Epithelial cell of esophagus (primary cell): ENCODE results near the gene KDM4C.
A peak's percentile ranks its signal among the peaks of the same experiment; 100 is the strongest.

ENCODE experiments used
- DNase-seq: peaks from one replicate; pipeline ENCODE4 v3.0.0; 2010; ENCODE audit warnings: low read depth
- H3K4me3 ChIP-seq: 2 replicates; pipeline ENCODE4 v1.5.1; 2011; ENCODE audit warnings: mild to moderate bottlenecking, low read length, control low read depth
- CTCF ChIP-seq: IDR thresholded peaks from 2 replicates; pipeline ENCODE4 v1.5.1; 2011; ENCODE audit warnings: low read depth, mild to moderate bottlenecking, low read length, control low read depth, inconsistent platforms; ENCODE audit not compliant: insufficient read depth; ENCODE audit errors: missing control alignments

The KDM4C gene

GRCh38 chr9:6877671-6878161, 119.9 kb downstream of the KDM4C start:
- H3K4me3 ChIP-seq: no peak overlapping the region
- DNase-seq: peak; percentile 64
- TF ChIP-seq CTCF: no peak

- TF ChIP-seq CTCF: no peak
- no peak overlapping the region for H3K4me3 ChIP-seq
- no peak for DNase-seq
These were observed 122.9 kb downstream of the KDM4C start for GRCh38 chr9:6880626-6881025.

- DNase-seq: no peak
- H3K4me3 ChIP-seq: no peak overlapping the region
- TF ChIP-seq CTCF: no peak
These were observed 126.3 kb downstream of the KDM4C start for GRCh38 chr9:6884101-6884500.

GRCh38 chr9:6884990-6885389, 127.2 kb downstream of the KDM4C start:
- no peak for TF ChIP-seq CTCF
- H3K4me3 ChIP-seq: no peak overlapping the region
- DNase-seq: no peak

GRCh38 chr9:6887051-6887450, 129.3 kb downstream of the KDM4C start:
- TF ChIP-seq CTCF: no peak
- no peak overlapping the region for H3K4me3 ChIP-seq
- no peak for DNase-seq

- H3K4me3 ChIP-seq: no peak overlapping the region
- no peak for TF ChIP-seq CTCF
- no peak for DNase-seq
These were observed 132.1 kb downstream of the KDM4C start for GRCh38 chr9:6889868-6890267.

- no peak for TF ChIP-seq CTCF
- DNase-seq: no peak
- H3K4me3 ChIP-seq: no peak overlapping the region
These were observed 135.8 kb downstream of the KDM4C start for GRCh38 chr9:6893350-6894131.
